PC-3 (cell line): ENCODE measurements around the gene GIPC3.

Experiments used
- EZH2 ChIP-seq: fragments of 300-600 bp; sonication (generic); IDR thresholded peaks from one replicate; pipeline ENCODE4 v1.6.1; 2017; ENCODE audit warnings: antibody characterized with exemption, mild to moderate bottlenecking, low read length; ENCODE audit not compliant: unreplicated experiment
- TF ChIP-seq, protein P1 (sequence below): fragments of 300-600 bp; sonication (generic); conservative IDR thresholded peaks from 2 replicates; pipeline ENCODE4 v1.5.1; 2017; ENCODE audit warnings: antibody characterized with exemption, low read depth, mild to moderate bottlenecking, low read length

DNA sequence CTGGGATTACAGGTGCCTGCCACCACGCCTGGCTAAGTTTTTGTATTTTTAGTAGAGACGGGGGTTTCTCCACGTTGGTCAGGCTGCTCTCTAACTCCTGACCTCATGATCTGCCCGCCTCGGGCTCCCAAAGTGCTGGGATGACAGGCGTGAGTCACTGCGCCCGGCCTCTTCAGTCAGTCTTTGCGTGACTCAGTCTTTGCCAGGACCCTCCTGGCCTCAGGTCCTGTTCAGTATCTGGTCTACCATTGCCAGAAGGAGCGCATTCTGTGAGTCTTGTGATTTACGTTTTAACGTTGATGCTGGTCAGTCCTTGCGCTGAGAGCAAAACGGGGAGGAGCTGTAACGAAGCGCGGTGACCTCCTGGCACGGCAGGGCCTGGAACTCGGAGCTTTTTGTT is 20.1 kb upstream of the GIPC3 start:
- TF ChIP-seq EZH2: no peak
- TF ChIP-seq, protein P1, sequence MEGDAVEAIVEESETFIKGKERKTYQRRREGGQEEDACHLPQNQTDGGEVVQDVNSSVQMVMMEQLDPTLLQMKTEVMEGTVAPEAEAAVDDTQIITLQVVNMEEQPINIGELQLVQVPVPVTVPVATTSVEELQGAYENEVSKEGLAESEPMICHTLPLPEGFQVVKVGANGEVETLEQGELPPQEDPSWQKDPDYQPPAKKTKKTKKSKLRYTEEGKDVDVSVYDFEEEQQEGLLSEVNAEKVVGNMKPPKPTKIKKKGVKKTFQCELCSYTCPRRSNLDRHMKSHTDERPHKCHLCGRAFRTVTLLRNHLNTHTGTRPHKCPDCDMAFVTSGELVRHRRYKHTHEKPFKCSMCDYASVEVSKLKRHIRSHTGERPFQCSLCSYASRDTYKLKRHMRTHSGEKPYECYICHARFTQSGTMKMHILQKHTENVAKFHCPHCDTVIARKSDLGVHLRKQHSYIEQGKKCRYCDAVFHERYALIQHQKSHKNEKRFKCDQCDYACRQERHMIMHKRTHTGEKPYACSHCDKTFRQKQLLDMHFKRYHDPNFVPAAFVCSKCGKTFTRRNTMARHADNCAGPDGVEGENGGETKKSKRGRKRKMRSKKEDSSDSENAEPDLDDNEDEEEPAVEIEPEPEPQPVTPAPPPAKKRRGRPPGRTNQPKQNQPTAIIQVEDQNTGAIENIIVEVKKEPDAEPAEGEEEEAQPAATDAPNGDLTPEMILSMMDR: no peak
